ENCODE measurements around the gene ATP5MC2. TPM values are rescaled to one million over a fixed set of nuclear protein-coding genes. Genes with fewer than 3 reads are reported as not detected.

The ATP5MC2 gene
- total and polyA plus RNA-seq, 10 of the 15 experiments (the other 5 are each of a cell fraction or from before 2014, with no cell fraction given): 379 to 1,090 (median 525) TPM

DNA sequence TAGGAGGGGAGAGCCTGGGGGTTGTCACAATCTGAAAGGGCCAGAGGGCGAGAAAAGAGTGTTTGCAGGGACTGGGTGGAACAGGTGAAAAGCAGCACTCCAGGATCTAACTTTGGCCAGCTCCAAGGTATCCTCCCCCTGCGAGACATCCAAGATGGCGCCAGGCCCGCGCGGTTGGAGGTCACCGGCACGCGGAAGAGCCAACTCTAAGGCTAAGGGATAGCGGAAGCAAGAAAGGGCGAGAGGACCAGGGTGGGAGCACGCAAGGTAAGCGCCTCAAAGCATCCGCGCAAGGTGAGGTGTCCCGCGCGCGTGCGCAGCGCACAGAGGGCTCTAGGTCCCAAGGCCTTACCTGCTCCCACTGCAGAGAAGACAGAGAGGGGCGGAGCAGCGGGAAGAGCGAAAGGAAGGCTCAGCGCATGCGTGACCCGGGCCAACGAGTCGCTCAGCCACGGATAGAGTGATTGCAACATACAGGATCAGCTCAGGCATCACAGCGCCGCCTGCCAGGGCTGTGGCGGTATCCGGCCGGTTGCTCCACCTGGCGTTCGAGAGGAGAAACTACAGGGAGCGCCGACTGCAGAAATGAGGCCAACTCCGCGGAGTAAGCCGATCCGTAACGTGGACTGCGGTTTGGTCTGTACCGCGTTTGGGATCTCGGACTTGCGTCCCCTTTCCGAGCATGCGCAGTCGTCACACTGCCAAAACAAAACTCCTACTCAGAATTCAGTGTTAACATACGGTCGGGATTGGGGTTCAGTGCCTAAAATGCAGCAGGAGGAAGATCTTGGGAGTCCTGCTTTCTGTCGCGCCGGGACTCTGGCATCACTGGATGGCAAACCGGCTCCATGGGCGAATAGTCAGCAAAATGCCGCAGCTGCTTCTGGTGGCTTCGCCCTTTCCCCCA, at the start of gene ATP5MC2 (continued):
- TF ChIP-seq, protein P1, sequence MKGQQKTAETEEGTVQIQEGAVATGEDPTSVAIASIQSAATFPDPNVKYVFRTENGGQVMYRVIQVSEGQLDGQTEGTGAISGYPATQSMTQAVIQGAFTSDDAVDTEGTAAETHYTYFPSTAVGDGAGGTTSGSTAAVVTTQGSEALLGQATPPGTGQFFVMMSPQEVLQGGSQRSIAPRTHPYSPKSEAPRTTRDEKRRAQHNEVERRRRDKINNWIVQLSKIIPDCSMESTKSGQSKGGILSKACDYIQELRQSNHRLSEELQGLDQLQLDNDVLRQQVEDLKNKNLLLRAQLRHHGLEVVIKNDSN (IDR thresholded peaks at IDR 0.05; ENCODE audit: borderline replicate concordance, extremely low read length, insufficient read depth, low read depth, low read length): no peak
- TF ChIP-seq SMC3 (IDR thresholded peaks at IDR 0.05; ENCODE audit: borderline replicate concordance, low read length) (peak; percentile 99), BMI1 (IDR thresholded peaks at IDR 0.05; ENCODE audit: borderline replicate concordance) (no peak), EGR1 (IDR thresholded peaks at IDR 0.05; ENCODE audit: borderline replicate concordance in 1 of 2, low read depth in 2 of 2, low read length in 2 of 2) (peak in 1 of 2 experiments; percentile 74; a peak in 2 of 3 replicates), ZNF622 (IDR thresholded peaks at IDR 0.05) (no peak), SREBF1 (IDR thresholded peaks at IDR 0.05; ENCODE audit: low read length) (no peak), CBFB (IDR thresholded peaks at IDR 0.05; ENCODE audit: low read depth) (peak; percentile 85; the same call in 1 of the 2 replicates), PML (IDR thresholded peaks at IDR 0.05; ENCODE audit: low read length) (peak; percentile 85), PAX5 (IDR thresholded peaks at IDR 0.05; ENCODE audit: borderline replicate concordance, low read depth, low read length) (peak; percentile 76; the same call in 1 of the 2 replicates), JUND (IDR thresholded peaks at IDR 0.05; ENCODE audit: low read depth, low read length) (no peak), ZNF207 (IDR thresholded peaks at IDR 0.05; ENCODE audit: borderline replicate concordance) (peak; percentile 81; the same call in 1 of the 2 replicates), SMAD1 (IDR thresholded peaks at IDR 0.05; ENCODE audit: low read depth, partially characterized antibody) (peak; percentile 57), SMARCA5 (IDR thresholded peaks at IDR 0.05) (peak; percentile 100), NR2C2 (IDR thresholded peaks at IDR 0.05; ENCODE audit: borderline replicate concordance, control insufficient read depth, insufficient read length, low read depth) (no peak), HDAC6 (IDR thresholded peaks at IDR 0.05; ENCODE audit: unreplicated experiment) (no peak), POLR2A (IDR thresholded peaks at IDR 0.05; ENCODE audit: low read depth, low read length) (peak; percentile 96), IKZF1 (conservative IDR thresholded peaks at IDR 0.05) (peak; percentile 95), BRCA1 (IDR thresholded peaks at IDR 0.05; ENCODE audit: low read depth, low read length) (no peak), SP1 (IDR thresholded peaks at IDR 0.05; ENCODE audit: low read depth, low read length) (peak; percentile 73), DPF2 (IDR thresholded peaks at IDR 0.05) (peak; percentile 64; the same call in 1 of the 2 replicates)
- TF ChIP-seq, protein P2, sequence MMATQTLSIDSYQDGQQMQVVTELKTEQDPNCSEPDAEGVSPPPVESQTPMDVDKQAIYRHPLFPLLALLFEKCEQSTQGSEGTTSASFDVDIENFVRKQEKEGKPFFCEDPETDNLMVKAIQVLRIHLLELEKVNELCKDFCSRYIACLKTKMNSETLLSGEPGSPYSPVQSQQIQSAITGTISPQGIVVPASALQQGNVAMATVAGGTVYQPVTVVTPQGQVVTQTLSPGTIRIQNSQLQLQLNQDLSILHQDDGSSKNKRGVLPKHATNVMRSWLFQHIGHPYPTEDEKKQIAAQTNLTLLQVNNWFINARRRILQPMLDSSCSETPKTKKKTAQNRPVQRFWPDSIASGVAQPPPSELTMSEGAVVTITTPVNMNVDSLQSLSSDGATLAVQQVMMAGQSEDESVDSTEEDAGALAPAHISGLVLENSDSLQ (IDR thresholded peaks at IDR 0.05): peak; percentile 74
- TF ChIP-seq, protein P3, sequence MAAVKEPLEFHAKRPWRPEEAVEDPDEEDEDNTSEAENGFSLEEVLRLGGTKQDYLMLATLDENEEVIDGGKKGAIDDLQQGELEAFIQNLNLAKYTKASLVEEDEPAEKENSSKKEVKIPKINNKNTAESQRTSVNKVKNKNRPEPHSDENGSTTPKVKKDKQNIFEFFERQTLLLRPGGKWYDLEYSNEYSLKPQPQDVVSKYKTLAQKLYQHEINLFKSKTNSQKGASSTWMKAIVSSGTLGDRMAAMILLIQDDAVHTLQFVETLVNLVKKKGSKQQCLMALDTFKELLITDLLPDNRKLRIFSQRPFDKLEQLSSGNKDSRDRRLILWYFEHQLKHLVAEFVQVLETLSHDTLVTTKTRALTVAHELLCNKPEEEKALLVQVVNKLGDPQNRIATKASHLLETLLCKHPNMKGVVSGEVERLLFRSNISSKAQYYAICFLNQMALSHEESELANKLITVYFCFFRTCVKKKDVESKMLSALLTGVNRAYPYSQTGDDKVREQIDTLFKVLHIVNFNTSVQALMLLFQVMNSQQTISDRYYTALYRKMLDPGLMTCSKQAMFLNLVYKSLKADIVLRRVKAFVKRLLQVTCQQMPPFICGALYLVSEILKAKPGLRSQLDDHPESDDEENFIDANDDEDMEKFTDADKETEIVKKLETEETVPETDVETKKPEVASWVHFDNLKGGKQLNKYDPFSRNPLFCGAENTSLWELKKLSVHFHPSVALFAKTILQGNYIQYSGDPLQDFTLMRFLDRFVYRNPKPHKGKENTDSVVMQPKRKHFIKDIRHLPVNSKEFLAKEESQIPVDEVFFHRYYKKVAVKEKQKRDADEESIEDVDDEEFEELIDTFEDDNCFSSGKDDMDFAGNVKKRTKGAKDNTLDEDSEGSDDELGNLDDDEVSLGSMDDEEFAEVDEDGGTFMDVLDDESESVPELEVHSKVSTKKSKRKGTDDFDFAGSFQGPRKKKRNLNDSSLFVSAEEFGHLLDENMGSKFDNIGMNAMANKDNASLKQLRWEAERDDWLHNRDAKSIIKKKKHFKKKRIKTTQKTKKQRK (IDR thresholded peaks at IDR 0.05; ENCODE audit: low read depth, low read length): no peak
- TF ChIP-seq, protein P4, sequence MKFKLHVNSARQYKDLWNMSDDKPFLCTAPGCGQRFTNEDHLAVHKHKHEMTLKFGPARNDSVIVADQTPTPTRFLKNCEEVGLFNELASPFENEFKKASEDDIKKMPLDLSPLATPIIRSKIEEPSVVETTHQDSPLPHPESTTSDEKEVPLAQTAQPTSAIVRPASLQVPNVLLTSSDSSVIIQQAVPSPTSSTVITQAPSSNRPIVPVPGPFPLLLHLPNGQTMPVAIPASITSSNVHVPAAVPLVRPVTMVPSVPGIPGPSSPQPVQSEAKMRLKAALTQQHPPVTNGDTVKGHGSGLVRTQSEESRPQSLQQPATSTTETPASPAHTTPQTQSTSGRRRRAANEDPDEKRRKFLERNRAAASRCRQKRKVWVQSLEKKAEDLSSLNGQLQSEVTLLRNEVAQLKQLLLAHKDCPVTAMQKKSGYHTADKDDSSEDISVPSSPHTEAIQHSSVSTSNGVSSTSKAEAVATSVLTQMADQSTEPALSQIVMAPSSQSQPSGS (IDR thresholded peaks at IDR 0.05; ENCODE audit: low read length): no peak
